Colonic mucosa (tissue), 4 donors: Measurements from ENCODE around the gene GRID1. TPM values are rescaled to one million over a fixed set of nuclear protein-coding genes. Genes with fewer than 3 reads are reported as not detected.

Experiments
- DNase-seq: peaks from one replicate; pipeline ENCODE4 v3.0.0-alpha.2; 2020
- H3K27ac ChIP-seq: fragments of 200-600 bp; one replicate; pipeline ENCODE4 v1.8.0; 2021
- H3K27me3 ChIP-seq: fragments of 200-600 bp; one replicate; pipeline ENCODE4 v1.8.0; 2021
- H3K36me3 ChIP-seq: fragments of 200-600 bp; one replicate; pipeline ENCODE4 v1.8.0; 2021
- H3K4me1 ChIP-seq: fragments of 200-600 bp; one replicate; pipeline ENCODE4 v1.8.0; 2021; ENCODE audit warnings: mild to moderate bottlenecking
- H3K4me3 ChIP-seq: fragments of 200-600 bp; one replicate; pipeline ENCODE4 v1.8.0; 2021
- H3K9ac ChIP-seq, 2 donors: one replicate each; pipeline ENCODE4 v1.7.0; 2013; ENCODE audit warnings: control low read depth in 2 of 2, low read depth in 2 of 2, low read length in 2 of 2
- H3K9me3 ChIP-seq: fragments of 200-600 bp; one replicate; pipeline ENCODE4 v1.8.0; 2021
- CTCF ChIP-seq: fragments of 200-600 bp; IDR thresholded peaks from one replicate; pipeline ENCODE4 v1.8.0; 2022; ENCODE audit warnings: antibody characterized with exemption, mild to moderate bottlenecking
- intact Hi-C: fragments of 100-400 bp; cut with DNase I; formaldehyde crosslinking; loops from one replicate; pipeline ENCODE4 v1.14.1; 2022
- total RNA-seq, 2 donors: library from RNA; stranded (reverse); fragmentation: NEBNext Ultra II Directional in 1 of 2; extraction: Animal tissue kit (Norgen Biotek cat#: 25700) in 1 of 2; gene quantifications; one replicate each; pipeline ENCODE4 v1.2.1, GENCODE V29; 2021
- donor health status: healthy.
- donor health status: DM: no; HTN: no; CAD: no.
- donor health status: DM: no; HTN: no; CAD: no.

The GRID1 gene
- total RNA-seq, 2 donors from 2014 or later = 0.30 to 0.37 TPM

DNA sequence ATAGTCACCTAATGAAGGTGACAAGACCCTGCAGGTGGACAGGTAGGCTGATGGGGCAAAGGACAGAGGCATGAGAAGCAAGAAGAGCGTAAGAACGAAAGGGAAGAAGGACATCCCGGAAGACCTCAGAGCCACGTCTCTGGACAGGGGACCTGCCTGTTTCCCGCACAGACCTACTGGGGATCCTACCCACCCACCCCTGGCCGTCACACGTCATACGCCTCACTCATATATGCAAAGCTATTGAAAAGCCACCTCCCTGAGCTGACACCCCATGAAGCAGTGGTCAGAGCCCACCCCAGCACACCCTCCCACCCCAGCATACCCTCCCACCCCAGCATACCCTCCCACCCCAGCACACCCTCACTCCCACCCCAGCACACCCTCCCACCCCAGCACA lies 140.6 kb downstream of the GRID1 start:
- H3K9ac ChIP-seq = no peak overlapping the region
- DNase-seq = no peak
- H3K36me3 ChIP-seq = no peaks in the 10 kb centered on the region
- H3K27ac ChIP-seq = no peak overlapping the region
- no peak for TF ChIP-seq CTCF
- no peak overlapping the region for H3K4me3 ChIP-seq
- intact Hi-C loops = no loop called here
- H3K4me1 ChIP-seq = no peaks in the 10 kb centered on the region
- no peaks in the 10 kb centered on the region for H3K9me3 ChIP-seq
- no peaks in the 10 kb centered on the region for H3K27me3 ChIP-seq

DNA sequence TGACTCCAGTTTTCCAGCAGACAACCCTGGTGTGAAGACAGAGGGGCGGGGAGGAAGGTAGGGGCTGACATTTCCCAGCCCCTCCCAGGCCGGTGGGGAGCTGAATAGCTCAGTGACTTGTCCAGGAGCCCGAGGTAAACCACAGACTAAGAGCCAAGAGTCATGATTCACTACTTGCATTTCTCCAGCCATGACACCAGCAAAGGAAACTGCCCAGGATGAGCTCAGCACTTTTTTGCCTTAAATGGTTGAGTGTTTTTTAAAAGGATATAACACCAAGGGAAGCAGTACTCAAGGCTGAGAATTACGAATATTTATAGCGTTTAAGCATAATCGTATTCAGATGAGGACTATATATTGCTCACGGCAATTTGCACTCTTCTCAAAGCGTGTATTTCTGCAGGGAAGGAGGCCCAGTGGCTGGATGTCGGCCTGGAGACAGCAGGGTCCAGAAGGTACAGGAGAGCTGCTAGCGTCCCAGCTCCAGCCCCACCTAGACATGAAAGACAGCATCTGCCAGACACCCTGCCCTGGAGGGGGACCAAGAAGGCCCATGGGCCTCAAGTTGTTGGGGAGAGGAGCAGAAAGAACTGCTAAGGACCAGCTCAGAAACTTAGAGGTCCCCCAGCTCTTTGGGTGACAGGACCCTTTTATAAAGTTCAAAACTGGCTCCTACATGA lies 141.4 kb downstream of the GRID1 start:
- Histone ChIP-seq H3K9ac (no peak overlapping the region), H3K27me3 (no peaks in the 10 kb centered on the region), H3K4me1 (no peaks in the 10 kb centered on the region), H3K4me3 (no peak overlapping the region), H3K9me3 (no peaks in the 10 kb centered on the region), H3K36me3 (no peaks in the 10 kb centered on the region), H3K27ac (no peak overlapping the region)
- no peak for TF ChIP-seq CTCF
- DNase-seq = no peak
- intact Hi-C loops = no loop called here

DNA sequence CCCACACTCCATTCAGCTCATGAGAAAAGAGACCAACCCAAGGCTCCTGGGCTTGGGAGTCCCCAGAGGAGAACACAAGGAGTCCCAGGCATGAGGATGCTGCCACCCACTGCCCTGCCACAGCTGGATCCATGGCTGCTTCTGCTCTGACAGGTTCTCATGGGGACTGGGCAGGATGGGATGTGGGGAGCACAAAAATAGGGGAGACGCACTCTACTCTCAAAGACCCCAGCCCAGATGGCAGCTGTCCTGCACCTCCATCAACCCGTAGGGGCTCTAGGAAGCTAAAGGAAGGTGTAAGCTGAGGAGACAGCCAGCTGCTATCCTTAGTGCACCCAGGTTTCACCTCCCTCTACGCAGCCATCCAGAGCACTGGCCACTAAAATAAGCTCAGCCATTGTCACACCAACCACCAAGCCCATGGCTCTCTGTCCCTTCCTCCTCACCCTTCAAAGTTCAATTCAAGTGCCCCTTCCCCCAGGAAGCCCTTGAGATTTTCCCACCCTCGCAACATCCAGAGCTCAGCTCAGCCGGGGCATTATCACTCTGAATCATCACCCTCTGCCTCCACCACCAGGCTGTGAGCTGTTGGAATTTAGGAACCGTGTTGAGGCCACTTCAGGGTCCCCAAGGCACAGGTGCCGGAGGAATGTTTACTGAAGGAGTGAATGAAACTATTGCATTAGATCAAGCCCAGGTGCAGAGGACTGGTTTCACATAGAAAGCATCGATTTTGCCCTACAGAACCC lies 142.1 kb downstream of the GRID1 start:
- H3K4me1 ChIP-seq = no peaks in the 10 kb centered on the region
- no peak overlapping the region for H3K9ac ChIP-seq
- TF ChIP-seq CTCF = no peak
- intact Hi-C loops = no loop called here
- H3K9me3 ChIP-seq = no peaks in the 10 kb centered on the region
- no peaks in the 10 kb centered on the region for H3K27me3 ChIP-seq
- H3K4me3 ChIP-seq = no peak overlapping the region
- no peaks in the 10 kb centered on the region for H3K36me3 ChIP-seq
- H3K27ac ChIP-seq = no peak overlapping the region
- DNase-seq = no peak

DNA sequence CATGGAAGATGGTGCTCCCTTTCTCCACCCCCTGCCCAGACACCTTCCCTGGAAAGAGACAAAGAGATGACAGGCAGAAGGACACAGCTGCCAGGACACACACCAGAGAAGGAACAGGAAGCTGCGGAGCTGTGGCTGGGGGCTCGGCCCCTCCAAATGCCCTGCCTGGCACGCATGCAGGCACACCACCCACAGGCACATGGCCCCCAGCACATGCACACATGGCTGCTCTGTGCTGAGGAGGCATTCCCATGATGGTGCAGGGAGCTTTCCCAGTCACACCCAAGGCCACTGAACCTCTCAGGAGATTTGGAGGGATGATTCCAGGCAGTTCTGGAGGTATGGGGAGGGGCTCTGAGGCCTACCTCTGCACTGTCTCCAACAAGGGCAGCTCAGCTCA lies 143.3 kb downstream of the GRID1 start:
- Histone ChIP-seq H3K9ac (no peak overlapping the region), H3K4me1 (no peaks in the 10 kb centered on the region), H3K9me3 (no peaks in the 10 kb centered on the region), H3K27me3 (no peaks in the 10 kb centered on the region), H3K4me3 (no peak overlapping the region), H3K27ac (no peak overlapping the region), H3K36me3 (no peaks in the 10 kb centered on the region)
- intact Hi-C loops = no loop called here
- TF ChIP-seq CTCF = no peak
- no peak for DNase-seq

- Histone ChIP-seq H3K9me3 (no peaks in the 10 kb centered on the region), H3K27ac (no peak overlapping the region), H3K4me1 (no peaks in the 10 kb centered on the region), H3K9ac (no peak overlapping the region), H3K36me3 (no peaks in the 10 kb centered on the region), H3K27me3 (no peaks in the 10 kb centered on the region), H3K4me3 (no peak overlapping the region)
- intact Hi-C loops = no loop called here
- no peak for TF ChIP-seq CTCF
- no peak for DNase-seq
Measured at GRCh38 chr10:86222687-86223086, 143.9 kb downstream of the GRID1 start.
